IMR-90 (cell line): ENCODE results near the gene DNASE1. TPM values are rescaled to one million over a fixed set of nuclear protein-coding genes. Genes with fewer than 3 reads are reported as not detected.

ENCODE experiments used
- ATAC-seq: fragments of 200-7000 bp; cut with Tn5 transposase; 2 replicates; pipeline ENCODE4 v1.9.1; 2020; ENCODE audit warnings: low read depth, mild to moderate bottlenecking, moderate library complexity
- BruUV-seq: library from RNA; stranded (reverse); fragments of 400-500 nt; replicated peaks from 2 replicates; lab custom pipeline; 2021; lab: Mats Ljungman, UMichigan
- CTCF ChIA-PET: fragments of 300-600 bp; formaldehyde crosslinking; extraction: SDS; loops from one replicate; lab custom pipeline; 2021; ENCODE audit warnings: antibody characterized with exemption; lab: Yijun Ruan, JAX
- POLR2A ChIA-PET: fragments of 300-600 bp; sonication (Branson Sonifier 250); formaldehyde crosslinking; loops from one replicate; lab custom pipeline; 2022; ENCODE audit warnings: antibody characterized with exemption; ENCODE audit not compliant: unreplicated experiment; lab: Charles Lee
- DNase-seq: peaks from one replicate; pipeline ENCODE4 v3.0.0; 2013
- H2AFZ ChIP-seq: replicated peaks from 2 replicates; pipeline ENCODE3; 2013; ENCODE audit warnings: low read length, mild to moderate bottlenecking; ENCODE audit not compliant: poor library complexity
- H2AK5ac ChIP-seq: 2 replicates; pipeline ENCODE4 v1.6.1; 2013; ENCODE audit warnings: low read depth, low read length, inconsistent platforms
- H2AK9ac ChIP-seq: replicated peaks from 2 replicates; pipeline ENCODE3; 2013; ENCODE audit warnings: mild to moderate bottlenecking, low read depth, low read length, moderate library complexity; ENCODE audit not compliant: poor library complexity
- H2BK120ac ChIP-seq: 2 replicates; pipeline ENCODE4 v1.6.1; 2013; ENCODE audit warnings: low read depth, low read length, inconsistent platforms
- H2BK15ac ChIP-seq: 3 replicates; pipeline ENCODE4 v1.6.1; 2013; ENCODE audit warnings: low read depth, low read length, inconsistent platforms
- H2BK20ac ChIP-seq: 2 replicates; pipeline ENCODE4 v1.6.1; 2013; ENCODE audit warnings: low read depth, mild to moderate bottlenecking, inconsistent platforms, low read length, moderate library complexity
- H2BK5ac ChIP-seq: 2 replicates; pipeline ENCODE4 v1.6.1; 2013; ENCODE audit warnings: mild to moderate bottlenecking, low read depth, low read length, inconsistent platforms; ENCODE audit not compliant: poor library complexity, severe bottlenecking
- H3K14ac ChIP-seq: replicated peaks from 2 replicates; pipeline ENCODE4 v1.6.1; 2013; ENCODE audit warnings: low read depth, low read length, inconsistent platforms
- H3K18ac ChIP-seq: 2 replicates; pipeline ENCODE4 v1.6.1; 2013; ENCODE audit warnings: low read depth, low read length, control low read depth
- H3K23ac ChIP-seq: 2 replicates; pipeline ENCODE4 v1.6.1; 2013; ENCODE audit warnings: low read depth, low read length, inconsistent platforms
- H3K27ac ChIP-seq: 2 replicates; pipeline ENCODE4 v1.5.1; 2013; ENCODE audit warnings: mild to moderate bottlenecking, control low read depth, low read length; ENCODE audit not compliant: insufficient read depth
- H3K27me3 ChIP-seq: 2 replicates; pipeline ENCODE4 v1.6.1; 2013; ENCODE audit warnings: low read length; ENCODE audit not compliant: control insufficient read depth, insufficient read depth
- H3K36me3 ChIP-seq: 2 replicates; pipeline ENCODE4 v1.6.1; 2013; ENCODE audit warnings: low read length, mixed read lengths; ENCODE audit not compliant: control insufficient read depth, insufficient read depth
- H3K4ac ChIP-seq: 2 replicates; pipeline ENCODE4 v1.6.1; 2013; ENCODE audit warnings: low read depth, low read length, inconsistent platforms
- H3K4me1 ChIP-seq: 2 replicates; pipeline ENCODE4 v1.6.1; 2013; ENCODE audit warnings: low read length, mixed read lengths; ENCODE audit not compliant: control insufficient read depth, insufficient read depth
- H3K4me2 ChIP-seq: 2 replicates; pipeline ENCODE4 v1.6.1; 2013; ENCODE audit warnings: low read depth, mild to moderate bottlenecking, control low read depth, low read length, moderate library complexity
- H3K4me3 ChIP-seq: 2 replicates; pipeline ENCODE4 v1.5.1; 2013; ENCODE audit warnings: low read depth, mild to moderate bottlenecking, control low read depth, low read length, moderate library complexity; ENCODE audit not compliant: insufficient read depth
- H3K56ac ChIP-seq: 2 replicates; pipeline ENCODE4 v1.6.1; 2013; ENCODE audit warnings: low read length, inconsistent platforms; ENCODE audit not compliant: insufficient read depth; ENCODE audit errors: extremely low read depth
- H3K79me1 ChIP-seq, 2 experiments: 2 replicates each; pipeline ENCODE4 v1.6.1; 2013; ENCODE audit warnings: low read length in 2 of 2, inconsistent platforms in 1 of 2, low read depth in 1 of 2
- H3K9ac ChIP-seq: 2 replicates; pipeline ENCODE4 v1.6.1; 2013; ENCODE audit warnings: low read depth, low read length, control low read depth
- H3K9me1 ChIP-seq: 2 replicates; pipeline ENCODE4 v1.6.1; 2013; ENCODE audit warnings: low read length, inconsistent platforms; ENCODE audit not compliant: insufficient read depth
- H3K9me3 ChIP-seq: 2 replicates; pipeline ENCODE4 v1.6.1; 2013; ENCODE audit warnings: low read length; ENCODE audit not compliant: control insufficient read depth, insufficient read depth
- H4K20me1 ChIP-seq: 2 replicates; pipeline ENCODE4 v1.6.1; 2013; ENCODE audit warnings: low read length, inconsistent platforms; ENCODE audit not compliant: insufficient read depth
- H4K5ac ChIP-seq: 2 replicates; pipeline ENCODE4 v1.6.1; 2013; ENCODE audit warnings: mild to moderate bottlenecking, low read depth, low read length, control low read depth
- H4K8ac ChIP-seq, 2 experiments: 2 replicates each; pipeline ENCODE4 v1.6.1; 2013; ENCODE audit warnings: low read depth in 2 of 2, low read length in 2 of 2, control low read depth in 1 of 2, inconsistent platforms in 1 of 2
- H4K91ac ChIP-seq: 2 replicates; pipeline ENCODE4 v1.6.1; 2013; ENCODE audit warnings: low read depth, low read length, inconsistent platforms; ENCODE audit not compliant: insufficient read depth
- CEBPB ChIP-seq: IDR thresholded peaks from 2 replicates; pipeline ENCODE4 v1.6.1; 2012; ENCODE audit warnings: low read depth, low read length, improper control_type of control experiment
- CHD1 ChIP-seq: IDR thresholded peaks from 2 replicates; pipeline ENCODE4 v1.6.1; 2012; ENCODE audit warnings: low read depth, low read length, improper control_type of control experiment
- FOS ChIP-seq: fragments of 150-350 bp; IDR thresholded peaks from 2 replicates; pipeline ENCODE4 v1.6.1; 2016; ENCODE audit warnings: low read depth, low read length
- MAFK ChIP-seq: IDR thresholded peaks from 2 replicates; pipeline ENCODE4 v1.6.1; 2012; ENCODE audit warnings: low read depth, low read length, improper control_type of control experiment
- MXI1 ChIP-seq: IDR thresholded peaks from 2 replicates; pipeline ENCODE4 v1.6.1; 2012; ENCODE audit warnings: low read depth, mild to moderate bottlenecking, low read length, moderate library complexity, borderline replicate concordance
- POLR2A ChIP-seq: IDR thresholded peaks from 2 replicates; pipeline ENCODE4 v1.6.1; 2012; ENCODE audit warnings: mild to moderate bottlenecking, low read depth, low read length
- RAD21 ChIP-seq: IDR thresholded peaks from 2 replicates; pipeline ENCODE4 v1.6.1; 2012; ENCODE audit warnings: low read length, improper control_type of control experiment
- RCOR1 ChIP-seq: IDR thresholded peaks from 2 replicates; pipeline ENCODE4 v1.6.1; 2012; ENCODE audit warnings: mild to moderate bottlenecking, low read length, improper control_type of control experiment; ENCODE audit not compliant: insufficient replicate concordance
- RFX5 ChIP-seq: IDR thresholded peaks from 2 replicates; pipeline ENCODE4 v1.8.0; 2012; ENCODE audit warnings: low read depth, mild to moderate bottlenecking, low read length, moderate library complexity
- WGBS, 2 experiments: methylation state at CpG; one replicate each; pipeline versions ENCODE4 v1.1.5 to v1.1.7; 2013; ENCODE audit warnings: missing lambda C conversion rate in 2 of 2; ENCODE audit not compliant: insufficient read length in 1 of 2; ENCODE audit errors: extremely low coverage in 2 of 2; 5-methylcytosine and 5-hydroxymethylcytosine counted together
- dilution Hi-C: fragments of 300-500 bp; cut with HindIII; formaldehyde crosslinking; loops from one replicate; pipeline ENCODE4 v1.14.3; 2018; ENCODE audit warnings: low sequenced_read_pairs; ENCODE audit not compliant: unreplicated experiment
- in situ Hi-C: fragments of 300-500 bp; cut with MboI; formaldehyde crosslinking; loops from 3 replicates; pipeline ENCODE4 v1.14.3; 2019; ENCODE audit warnings: low sequenced_read_pairs, inconsistent platforms, mixed read lengths
- intact Hi-C: fragments of 100-400 bp; cut with micrococcal nuclease; formaldehyde crosslinking; loops from 2 replicates; pipeline ENCODE4 v1.10.0; 2022
- polyA plus RNA-seq, 3 experiments: library from polyadenylated mRNA; depleted of rRNA; stranded (reverse); fragments of >200 nt; gene quantifications; 2 replicates each; pipeline ENCODE4 v1.2.3, GENCODE V29; 2012; ENCODE audit warnings: low replicate concordance in 1 of 3
- total RNA-seq: library from RNA; depleted of rRNA; stranded (reverse); fragments of >200 nt; gene quantifications from 2 replicates; pipeline ENCODE4 v1.2.3, GENCODE V29; 2012
- TF ChIP-seq, protein P1 (sequence below): fragments of 150-350 bp; IDR thresholded peaks from 2 replicates; pipeline ENCODE4 v1.6.1; 2016; ENCODE audit warnings: low read depth, mild to moderate bottlenecking, low read length, moderate library complexity, borderline replicate concordance

DNASE1 gene
- total and polyA plus RNA-seq, 2 of the 4 experiments (the other 2 are of a cell fraction): 5.4 to 15.9 TPM

DNA sequence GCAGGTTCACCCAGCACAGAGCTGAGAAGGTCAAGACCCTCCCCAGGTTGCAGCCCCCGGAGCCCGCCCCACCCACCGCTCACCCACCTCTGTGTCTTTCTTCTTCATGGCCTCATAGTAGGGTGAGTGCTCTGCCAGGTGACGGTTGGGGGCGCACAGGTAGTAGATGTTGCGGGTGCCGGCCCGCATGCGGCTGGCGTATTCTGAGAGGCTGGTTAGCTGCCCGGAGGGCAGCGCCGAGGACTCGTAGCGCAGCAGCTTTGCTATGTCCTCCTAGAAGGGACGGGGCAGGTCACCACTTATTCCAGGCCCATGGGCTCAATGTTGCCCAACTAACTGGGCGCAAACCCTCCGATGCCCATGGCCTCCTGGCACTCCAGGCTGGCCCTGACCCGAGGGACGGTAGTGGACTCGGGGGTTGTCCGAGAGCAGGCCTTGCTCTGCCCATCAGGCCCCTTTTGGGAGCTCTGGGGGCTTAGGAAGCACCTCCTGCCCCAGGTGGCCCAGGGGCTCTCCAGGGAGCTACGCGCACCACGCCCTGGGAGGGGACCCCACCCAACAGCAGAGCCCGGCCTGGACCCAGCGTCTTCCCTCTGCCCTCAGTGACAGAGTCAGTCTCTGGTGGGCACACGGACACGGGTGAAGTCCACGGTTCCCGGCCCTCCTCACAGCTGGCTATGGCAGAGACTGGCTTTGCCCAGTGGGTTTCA is 9.9 kb downstream of the DNASE1 start:
- Histone ChIP-seq H2AFZ (no peak overlapping the region), H3K4ac (no peak overlapping the region), H3K4me2 (no peak overlapping the region), H3K4me3 (no peak overlapping the region), H3K14ac (no peak overlapping the region), H3K9me1 (no peaks in the 10 kb centered on the region), H3K9ac (no peak overlapping the region), H4K8ac (no peak overlapping the region), H2BK20ac (no peak overlapping the region), H3K36me3 (peaks cover 56% of the 10 kb centered on the region), H2BK5ac (no peak overlapping the region), H3K9me3 (peaks cover 8% of the 10 kb centered on the region), H3K18ac (no peak overlapping the region), H2BK15ac (no peak overlapping the region), H4K20me1 (no peaks in the 10 kb centered on the region; the same call in 1 of the 2 replicates), H4K5ac (no peak overlapping the region), H3K4me1 (no peaks in the 10 kb centered on the region), H2AK5ac (no peak overlapping the region), H2AK9ac (no peak overlapping the region), H4K91ac (no peak overlapping the region), H3K27ac (no peak overlapping the region), H3K27me3 (no peaks in the 10 kb centered on the region), H3K79me1 (peaks cover 0 to 11% of the 10 kb centered on the region in 2 experiments; a peak in 2 of 4 replicates), H3K56ac (no peak overlapping the region), H2BK120ac (no peak overlapping the region), H3K23ac (no peak overlapping the region)
- CTCF ChIA-PET: no interaction called here
- in situ Hi-C loops: no loop called here
- no peak for ATAC-seq
- POLR2A ChIA-PET: no interaction called here
- DNase-seq: no peak
- WGBS, 2 experiments: 96% methylated on average over 15 of the region's 31 CpGs; no CpG with 5 or more reads in 1 of the 2 experiments
- dilution Hi-C loops: no loop called here
- intact Hi-C loops: no loop called here
- TF ChIP-seq RCOR1: no peak
- no peak for TF ChIP-seq RAD21
- no peak for TF ChIP-seq RFX5
- TF ChIP-seq CEBPB: no peak
- no peak for TF ChIP-seq FOS
- TF ChIP-seq, protein P1, sequence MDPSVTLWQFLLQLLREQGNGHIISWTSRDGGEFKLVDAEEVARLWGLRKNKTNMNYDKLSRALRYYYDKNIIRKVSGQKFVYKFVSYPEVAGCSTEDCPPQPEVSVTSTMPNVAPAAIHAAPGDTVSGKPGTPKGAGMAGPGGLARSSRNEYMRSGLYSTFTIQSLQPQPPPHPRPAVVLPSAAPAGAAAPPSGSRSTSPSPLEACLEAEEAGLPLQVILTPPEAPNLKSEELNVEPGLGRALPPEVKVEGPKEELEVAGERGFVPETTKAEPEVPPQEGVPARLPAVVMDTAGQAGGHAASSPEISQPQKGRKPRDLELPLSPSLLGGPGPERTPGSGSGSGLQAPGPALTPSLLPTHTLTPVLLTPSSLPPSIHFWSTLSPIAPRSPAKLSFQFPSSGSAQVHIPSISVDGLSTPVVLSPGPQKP: no peak
- TF ChIP-seq MAFK: no peak
- no peak for TF ChIP-seq CHD1
- TF ChIP-seq POLR2A: no peak
- TF ChIP-seq MXI1: no peak
- no TSS peak for BruUV-seq
